Astrocyte of the cerebellum (primary cell): ENCODE measurements around the gene ANKRD39.

ENCODE experiments used
- DNase-seq: peaks from one replicate; pipeline ENCODE4 v3.0.0-alpha.2; 2011; ENCODE audit warnings: low read depth
- H3K4me3 ChIP-seq: 2 replicates; pipeline ENCODE4 v1.5.1; 2011; ENCODE audit warnings: mild to moderate bottlenecking, low read depth, low read length, moderate library complexity
- CTCF ChIP-seq: IDR thresholded peaks from 2 replicates; pipeline ENCODE4 v1.5.1; 2012; ENCODE audit warnings: low read length, low read depth, moderate library complexity, mild to moderate bottlenecking; ENCODE audit errors: missing control alignments
- in situ Hi-C: cut with HindIII; loops from 2 replicates; pipeline ENCODE4 v1.10.0; 2017; ENCODE audit warnings: low sequenced_read_pairs

ANKRD39 gene

GRCh38 chr2:96852667-96853066, 5.1 kb downstream of the ANKRD39 start:
- no peak overlapping the region for H3K4me3 ChIP-seq
- TF ChIP-seq CTCF, result no peak
- DNase-seq, result no peak
- in situ Hi-C loops, result no loop called here

GRCh38 chr2:96848264-96848663, 9.6 kb downstream of the ANKRD39 start:
- DNase-seq, result no peak
- TF ChIP-seq CTCF, result no peak
- in situ Hi-C loops, result no loop called here
- no peak overlapping the region for H3K4me3 ChIP-seq

GRCh38 chr2:96847586-96847985, 10.2 kb downstream of the ANKRD39 start:
- no peak for DNase-seq
- no peak overlapping the region for H3K4me3 ChIP-seq
- in situ Hi-C loops, result no loop called here
- no peak for TF ChIP-seq CTCF

GRCh38 chr2:96846825-96847224, 11.0 kb downstream of the ANKRD39 start:
- in situ Hi-C loops, result no loop called here
- no peak for DNase-seq
- TF ChIP-seq CTCF, result no peak
- H3K4me3 ChIP-seq, result no peak overlapping the region

GRCh38 chr2:96844405-96844808, 13.4 kb downstream of the ANKRD39 start:
- H3K4me3 ChIP-seq, result no peak overlapping the region
- DNase-seq, result no peak
- in situ Hi-C loops, result no loop called here
- TF ChIP-seq CTCF, result no peak

- H3K4me3 ChIP-seq, result no peak within 1 kb of the TSS
- no peak for DNase-seq
- no peak for TF ChIP-seq CTCF
- in situ Hi-C loops, result no loop called here
Measured at GRCh38 chr2:96843538-96844268, 14.1 kb downstream of the ANKRD39 start, which contains the start of gene ANKRD23. ANKRD23 (minus strand) TSS chr2:96844021; CDS start chr2:96843992, 29 bp downstream.
